OCI-M1 (cell line): ENCODE measurements around the gene SLC18A3.

Experiments
- DNase-seq: peaks from one replicate; lab custom pipeline; 2025; lab: John Stamatoyannopoulos, UW

The SLC18A3 gene

GRCh38 chr10:49627644-49628247 lies 17.6 kb downstream of the SLC18A3 start:
- DNase-seq = no peak

DNA sequence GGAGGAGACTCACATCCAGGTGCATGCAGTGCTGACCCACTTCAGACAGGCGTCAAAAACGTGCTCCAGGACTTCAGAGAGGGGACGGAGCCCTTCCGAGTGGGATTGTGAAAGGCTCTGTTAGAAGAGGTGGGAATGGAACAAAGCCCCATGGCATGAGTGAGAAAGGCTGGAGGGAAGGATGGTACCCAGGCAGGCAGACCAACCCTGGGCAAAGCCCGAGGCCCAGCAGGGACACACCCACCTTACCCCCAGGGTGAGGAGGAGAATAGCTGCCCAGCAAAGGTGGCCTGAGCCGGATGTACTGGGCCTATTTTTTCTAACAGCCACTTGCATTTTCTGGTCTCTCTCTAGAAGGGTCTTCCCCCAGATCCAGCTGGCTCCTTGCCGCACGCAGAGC lies 18.5 kb downstream of the SLC18A3 start:
- no peak for DNase-seq

- DNase-seq = no peak
Observed at GRCh38 chr10:49629431-49629881, 19.3 kb downstream of the SLC18A3 start.

DNA sequence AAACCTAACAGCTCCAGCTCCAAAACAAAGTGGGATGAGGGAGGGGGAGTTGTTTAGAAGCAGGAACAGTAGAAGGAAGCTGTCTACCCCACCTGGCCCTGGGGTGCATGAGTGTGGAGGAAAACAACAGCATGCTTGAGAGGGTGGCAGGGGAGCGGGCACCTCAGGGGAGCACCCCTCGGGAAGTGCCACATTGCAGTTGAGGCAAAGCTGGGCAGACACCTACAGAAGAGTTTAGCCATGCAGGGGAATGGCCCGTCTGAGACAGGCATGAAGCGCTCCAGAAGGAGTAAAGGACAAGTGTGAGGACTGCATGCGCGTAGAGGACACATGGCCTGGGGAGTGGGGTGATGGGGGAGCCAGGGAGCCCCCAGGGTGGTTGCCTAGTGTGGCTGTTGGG lies 21.9 kb downstream of the SLC18A3 start:
- no peak for DNase-seq

GRCh38 chr10:49632406-49633317 lies 22.6 kb downstream of the SLC18A3 start:
- no peak for DNase-seq

DNA sequence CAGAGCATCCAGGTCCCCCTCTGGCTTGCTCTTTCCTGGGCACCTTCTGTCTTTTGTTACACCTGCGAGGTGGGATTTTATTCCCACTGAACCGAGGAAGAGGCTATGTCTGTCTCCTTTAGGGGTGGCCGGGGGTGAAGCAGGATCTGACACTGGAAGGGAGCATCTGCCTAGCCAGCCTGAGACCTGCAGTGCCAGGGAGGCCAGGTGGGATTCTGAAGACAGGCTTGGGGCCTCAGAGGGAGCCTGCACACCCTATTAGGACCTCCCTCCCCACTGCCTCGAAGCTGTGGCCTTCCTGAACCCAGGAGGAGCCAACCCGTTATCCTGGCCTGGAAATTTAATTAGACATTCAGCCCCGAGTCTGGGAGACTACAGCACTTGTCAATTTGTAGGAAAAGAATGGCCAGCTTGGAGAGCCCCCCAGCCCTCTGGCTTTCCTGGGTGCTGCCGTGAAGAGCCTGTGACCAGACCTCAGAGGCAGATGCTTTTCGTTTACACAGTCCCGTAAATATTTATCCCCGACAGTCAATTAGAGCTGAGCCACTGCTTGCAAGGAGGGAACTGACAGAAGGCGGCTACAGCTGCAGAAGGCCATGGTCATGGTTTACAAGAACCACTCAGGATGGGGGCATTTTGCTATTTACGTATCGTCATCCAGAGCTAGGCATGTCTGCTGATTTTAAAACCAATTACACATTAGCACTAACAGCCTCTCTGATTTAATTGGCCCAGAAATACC lies 23.4 kb downstream of the SLC18A3 start:
- no peak for DNase-seq

- DNase-seq = no peak
Observed at GRCh38 chr10:49634069-49634660, 24.1 kb downstream of the SLC18A3 start.

DNA sequence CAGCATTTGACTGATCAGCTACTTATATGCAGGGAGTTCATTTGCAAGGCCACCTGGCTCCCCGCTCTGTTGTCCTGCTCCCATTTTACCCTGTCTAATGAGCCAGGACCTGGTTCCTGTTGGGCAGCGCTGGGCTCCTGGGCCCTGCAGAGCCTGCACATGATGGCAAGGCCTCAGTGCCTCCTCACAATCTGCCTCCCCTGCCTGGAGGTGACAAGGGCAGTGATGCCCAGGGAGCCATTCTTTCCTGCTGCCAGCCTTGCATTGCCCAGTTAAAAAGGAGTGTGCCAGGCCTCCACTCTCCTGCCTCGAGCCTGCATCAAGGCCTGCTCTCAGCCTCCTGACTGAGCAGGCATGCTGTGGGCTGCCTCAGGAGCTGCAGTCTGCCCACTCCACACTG lies 32.2 kb downstream of the SLC18A3 start:
- no peak for DNase-seq

DNA sequence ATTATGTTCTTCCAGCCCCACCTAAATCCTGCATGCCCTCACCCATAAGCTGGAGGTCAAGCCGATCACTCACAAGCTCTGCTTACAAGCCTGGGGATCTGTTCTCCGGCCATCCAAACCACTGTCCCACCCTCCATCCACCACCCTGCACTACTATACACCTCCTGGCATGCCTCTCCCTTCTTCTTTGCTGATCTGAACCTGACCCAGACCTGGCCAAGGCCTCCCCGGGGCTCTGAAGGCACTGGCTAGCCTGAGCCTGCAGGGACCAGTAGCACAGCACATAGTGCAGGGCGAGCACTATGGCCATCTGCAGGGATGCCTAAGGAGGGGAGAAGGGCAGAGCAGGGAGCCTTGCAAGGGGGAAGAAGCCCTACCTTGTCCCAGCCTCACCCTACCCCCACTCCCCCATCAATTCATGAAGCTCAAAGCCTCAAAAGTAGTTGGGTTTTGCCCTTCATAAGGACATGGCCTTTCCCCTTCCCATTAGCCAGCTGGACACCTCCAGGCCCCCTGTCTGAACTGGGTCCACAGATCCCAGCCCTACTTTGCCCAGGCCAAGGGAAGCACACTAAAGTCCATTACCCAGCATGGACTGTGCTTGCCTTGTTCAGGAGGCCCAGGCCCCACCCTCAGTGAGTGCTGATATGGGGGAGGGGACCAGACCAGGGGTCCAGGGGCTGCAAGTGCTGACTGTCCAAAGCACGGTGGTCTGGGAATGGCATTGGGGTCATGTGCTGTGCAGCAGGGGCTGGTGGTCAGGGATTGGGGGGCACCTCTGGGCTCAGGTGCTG lies 33.3 kb downstream of the SLC18A3 start:
- no peak for DNase-seq

DNA sequence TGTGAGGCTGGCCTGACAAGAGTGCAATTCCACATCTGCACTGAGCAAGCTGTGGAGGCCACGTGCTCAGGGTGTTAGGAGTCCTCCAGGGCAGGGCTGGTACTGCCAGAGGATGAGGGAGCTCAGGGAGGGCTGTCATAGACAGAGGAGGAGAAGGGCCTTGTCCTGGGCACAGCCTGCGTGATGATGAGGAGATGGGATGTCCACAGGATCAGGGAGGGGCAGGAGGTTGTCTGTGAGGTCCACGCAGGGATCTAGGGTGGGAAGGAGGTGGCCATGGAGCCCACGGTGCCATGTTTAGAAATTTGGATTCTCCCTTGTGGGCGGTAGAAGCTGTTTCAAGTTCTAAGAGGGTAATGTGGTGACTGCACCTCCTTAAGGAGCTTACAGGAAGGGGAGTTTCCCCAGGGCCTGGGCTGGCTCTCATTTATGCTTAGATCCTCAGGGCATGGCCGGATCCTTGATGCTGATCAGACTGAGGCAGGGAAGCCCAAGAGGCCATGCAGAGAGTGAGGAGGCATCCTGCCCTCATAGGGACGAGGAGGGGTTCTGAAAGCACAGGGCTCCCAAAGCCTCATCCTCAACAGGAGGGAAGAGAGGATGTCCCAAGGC lies 34.0 kb downstream of the SLC18A3 start:
- DNase-seq = no peak

GRCh38 chr10:49645417-49645816 lies 35.3 kb downstream of the SLC18A3 start:
- DNase-seq = no peak

DNA sequence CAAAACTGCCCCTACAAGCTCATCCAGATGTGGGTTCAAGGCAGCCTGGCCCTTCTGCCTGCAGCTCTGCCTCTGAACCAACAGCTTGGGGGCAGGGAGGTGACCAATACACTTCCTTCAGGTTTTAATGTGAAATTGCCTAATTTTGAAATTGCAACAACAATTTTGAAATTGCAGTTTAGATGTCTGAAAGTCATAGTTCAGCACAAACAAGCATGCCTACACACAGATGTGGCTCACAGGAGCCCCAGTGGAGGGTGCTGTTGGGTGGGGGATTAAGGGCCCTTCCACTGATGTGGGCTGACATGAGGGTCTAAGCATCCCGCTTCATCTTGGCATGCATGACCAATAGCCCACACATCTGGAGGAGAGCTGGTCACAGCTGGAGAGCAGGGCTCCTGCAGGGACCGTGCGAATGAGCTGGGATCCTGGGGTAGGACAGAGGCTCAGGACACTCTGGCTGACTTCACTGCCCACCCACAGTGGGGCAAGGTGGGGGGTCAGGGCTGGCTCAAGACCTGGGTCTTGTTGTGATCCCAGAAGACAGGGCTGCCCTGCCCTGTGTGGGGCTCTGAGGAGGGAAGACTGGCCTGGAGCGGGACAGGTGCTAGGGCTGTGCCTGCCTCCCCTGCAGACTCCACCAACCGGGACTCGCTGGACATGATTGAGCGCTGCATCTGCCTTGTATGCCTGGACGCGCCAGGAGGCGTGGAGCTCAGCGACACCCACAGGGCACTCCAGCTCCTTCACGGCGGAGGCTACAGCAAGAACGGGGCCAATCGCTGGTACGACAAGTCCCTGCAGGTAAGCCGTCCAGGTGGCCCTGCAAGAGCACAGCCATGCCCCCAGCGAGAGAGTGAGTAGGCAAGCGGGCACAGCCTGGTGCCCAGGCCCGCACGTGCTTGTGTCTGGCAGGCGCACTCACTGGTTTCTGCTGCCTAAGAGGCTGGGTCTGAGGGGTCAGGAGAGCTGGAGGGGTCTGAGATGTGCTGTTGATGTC lies 36.1 kb downstream of the SLC18A3 start:
- no peak for DNase-seq

GRCh38 chr10:49647554-49647953 lies 37.4 kb downstream of the SLC18A3 start:
- DNase-seq = no peak

GRCh38 chr10:49647985-49648795 lies 38.1 kb downstream of the SLC18A3 start:
- DNase-seq = no peak

- DNase-seq = no peak
Observed at GRCh38 chr10:49649294-49649693, 39.2 kb downstream of the SLC18A3 start.

- DNase-seq = no peak
Observed at GRCh38 chr10:49649936-49650723, 40.0 kb downstream of the SLC18A3 start.

DNA sequence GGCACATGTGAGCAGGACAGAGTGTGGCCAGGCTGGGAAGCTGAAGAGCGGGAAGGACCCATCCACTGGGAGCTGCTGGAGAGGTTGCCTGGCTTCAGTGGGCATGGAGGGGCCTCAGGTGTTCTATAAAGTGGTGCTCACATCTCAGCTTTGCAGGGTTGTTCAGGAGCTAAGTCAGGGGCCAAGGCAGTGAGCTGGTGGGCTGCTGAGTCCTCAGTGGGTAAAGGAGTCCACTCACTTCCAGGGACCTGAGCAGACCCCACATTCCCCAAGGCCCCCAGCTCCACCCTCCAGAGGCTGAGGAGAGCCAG lies 40.6 kb downstream of the SLC18A3 start:
- no peak for DNase-seq
